HG03439 (cell line): Measurements from ENCODE around the gene GTF2A2.

Experiments used
- ATAC-seq: cut with Tn5 transposase; IDR thresholded peaks from one replicate; pipeline ENCODE4 v1.9.1; 2021; ENCODE audit warnings: mild to moderate bottlenecking, moderate library complexity; ENCODE audit not compliant: unreplicated experiment

GTF2A2 gene

GRCh38 chr15:59609730-59610712 is 47.3 kb downstream of the GTF2A2 start:
- ATAC-seq, result no peak

- no peak for ATAC-seq
These were observed 51.3 kb downstream of the GTF2A2 start for GRCh38 chr15:59605994-59606393.

- no peak for ATAC-seq
These were observed 58.9 kb downstream of the GTF2A2 start for GRCh38 chr15:59598461-59598860.

GRCh38 chr15:59596640-59597039 is 60.7 kb downstream of the GTF2A2 start:
- no peak for ATAC-seq

GRCh38 chr15:59595434-59595915 is 61.8 kb downstream of the GTF2A2 start:
- ATAC-seq, result no peak

- ATAC-seq, result no peak
These were observed 62.3 kb downstream of the GTF2A2 start for GRCh38 chr15:59594991-59595390.

- no peak for ATAC-seq
These were observed 62.8 kb downstream of the GTF2A2 start for GRCh38 chr15:59594493-59594942.

GRCh38 chr15:59591356-59591755 is 66.0 kb downstream of the GTF2A2 start:
- ATAC-seq, result no peak

- no peak for ATAC-seq
These were observed 67.3 kb downstream of the GTF2A2 start for GRCh38 chr15:59590027-59590426.
